HepG2 (cell line): ENCODE measurements around the gene FRMD3.

Experiments
- BCLAF1 ChIP-seq: fragments of 450-650 bp; IDR thresholded peaks from 2 replicates; pipeline ENCODE4 v1.6.1; 2017; ENCODE audit warnings: mild to moderate bottlenecking
- TBL1XR1 ChIP-seq: fragments of 150-350 bp; IDR thresholded peaks from 2 replicates; pipeline ENCODE4 v1.6.1; 2014; ENCODE audit warnings: borderline replicate concordance, low read length; ENCODE audit not compliant: partially characterized antibody
- TCF7L2 ChIP-seq: IDR thresholded peaks from 2 replicates; pipeline ENCODE4 v1.6.1; 2011; ENCODE audit warnings: mild to moderate bottlenecking, low read depth, low read length, moderate library complexity
- ZNF224 ChIP-seq: sonication (generic); formaldehyde crosslinking; IDR thresholded peaks from 2 replicates; pipeline ENCODE4 v1.5.0; 2020; ENCODE audit warnings: mild to moderate bottlenecking, missing genetic modification reagents
- TF ChIP-seq, protein P1 (sequence below): sonication (generic); formaldehyde crosslinking; IDR thresholded peaks from 2 replicates; pipeline ENCODE4 v1.5.0; 2020; ENCODE audit warnings: mild to moderate bottlenecking, missing genetic modification reagents, moderate library complexity

GRCh38 chr9:83239747-83240146 lies 298.5 kb downstream of the FRMD3 start:
- TF ChIP-seq TBL1XR1 (no peak), ZNF224 (CRISPR knock-in tag) (no peak), BCLAF1 (no peak), TCF7L2 (no peak)
- TF ChIP-seq, protein P1, sequence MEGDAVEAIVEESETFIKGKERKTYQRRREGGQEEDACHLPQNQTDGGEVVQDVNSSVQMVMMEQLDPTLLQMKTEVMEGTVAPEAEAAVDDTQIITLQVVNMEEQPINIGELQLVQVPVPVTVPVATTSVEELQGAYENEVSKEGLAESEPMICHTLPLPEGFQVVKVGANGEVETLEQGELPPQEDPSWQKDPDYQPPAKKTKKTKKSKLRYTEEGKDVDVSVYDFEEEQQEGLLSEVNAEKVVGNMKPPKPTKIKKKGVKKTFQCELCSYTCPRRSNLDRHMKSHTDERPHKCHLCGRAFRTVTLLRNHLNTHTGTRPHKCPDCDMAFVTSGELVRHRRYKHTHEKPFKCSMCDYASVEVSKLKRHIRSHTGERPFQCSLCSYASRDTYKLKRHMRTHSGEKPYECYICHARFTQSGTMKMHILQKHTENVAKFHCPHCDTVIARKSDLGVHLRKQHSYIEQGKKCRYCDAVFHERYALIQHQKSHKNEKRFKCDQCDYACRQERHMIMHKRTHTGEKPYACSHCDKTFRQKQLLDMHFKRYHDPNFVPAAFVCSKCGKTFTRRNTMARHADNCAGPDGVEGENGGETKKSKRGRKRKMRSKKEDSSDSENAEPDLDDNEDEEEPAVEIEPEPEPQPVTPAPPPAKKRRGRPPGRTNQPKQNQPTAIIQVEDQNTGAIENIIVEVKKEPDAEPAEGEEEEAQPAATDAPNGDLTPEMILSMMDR (CRISPR knock-in tag): no peak
